DMS 273 treated with DMSO at 0.1 percent for 48 hours (cell line): Measurements from ENCODE around the gene PRAMEF7.
"Not testable (repeated sequence)": the region's sequence is repeated elsewhere in the genome, so short reads cannot be mapped to it uniquely, and the experiment has no call there.

Experiments
- DNase-seq: peaks from one replicate; lab custom pipeline; 2025; lab: John Stamatoyannopoulos, UW

The PRAMEF7 gene

DNA sequence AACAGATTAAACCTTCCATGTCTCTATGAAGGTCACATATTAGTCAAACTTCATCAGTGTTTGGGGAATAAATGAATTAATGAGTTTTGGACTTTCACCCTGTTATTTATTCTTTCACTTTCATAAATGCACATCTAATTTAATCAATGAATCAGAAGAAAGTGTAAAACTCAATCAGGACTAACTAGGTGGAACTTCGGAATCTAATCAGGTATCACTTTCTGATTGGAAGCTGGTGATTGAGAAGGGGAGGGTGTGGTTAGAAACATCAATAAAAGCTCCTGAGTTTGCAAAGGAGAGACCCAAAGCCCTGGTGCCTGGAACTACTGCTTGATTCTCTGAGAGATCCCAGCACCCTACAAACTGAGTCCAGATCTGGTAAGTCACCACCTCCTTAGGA lies at the start of gene PRAMEF7:
Gene PRAMEF7, plus strand, starts transcription at position 301 of the 400 bp plus-strand sequence. CDS start 1,083 bp downstream, outside the sequence.
- not testable (repeated sequence) for DNase-seq

DNA sequence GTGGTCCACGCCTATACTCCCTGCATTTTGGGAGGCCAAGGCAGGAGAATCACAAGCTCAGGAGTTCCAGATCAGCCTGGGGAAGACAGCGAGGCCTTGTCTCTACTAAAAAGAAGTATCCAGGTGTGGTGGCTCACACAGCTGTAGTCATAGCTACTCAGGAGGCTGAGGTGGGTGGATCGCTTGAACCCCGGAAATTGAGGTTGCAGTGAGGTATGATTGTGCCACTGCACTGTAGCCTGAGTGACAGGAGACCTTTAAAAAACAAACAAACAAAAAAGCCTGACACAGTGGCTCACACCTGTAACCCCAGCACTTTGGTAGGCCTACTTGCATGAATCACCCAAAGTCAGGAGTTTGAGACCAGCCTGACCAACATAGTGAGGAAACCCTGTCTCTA lies 38.0 kb upstream of the PRAMEF7 start:
- DNase-seq, result not testable (repeated sequence)

DNA sequence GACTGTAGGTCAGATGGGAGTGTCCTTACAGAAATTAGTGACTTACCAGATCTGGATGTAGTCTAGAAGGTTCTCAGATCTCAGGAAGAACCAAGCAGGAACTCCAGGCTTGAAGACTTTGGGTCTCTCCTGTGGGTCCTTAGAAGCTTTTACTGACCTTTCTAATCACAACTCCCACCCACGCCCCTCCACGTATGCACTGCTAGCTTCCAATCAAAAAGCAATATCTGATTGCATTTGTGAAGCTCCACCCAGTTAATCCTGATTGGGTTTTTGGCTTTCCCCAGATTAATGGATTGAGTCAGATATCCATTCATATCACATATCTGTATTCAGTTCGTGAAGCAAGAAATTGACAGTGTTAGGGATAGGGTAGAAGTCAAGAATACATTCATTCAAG lies 30.3 kb upstream of the PRAMEF7 start, which contains the start of gene PRAMEF4:
Gene PRAMEF4, minus strand, starts transcription at position 101 of the 400 bp plus-strand sequence. CDS start 2,807 bp downstream, outside the sequence.
- DNase-seq, result not testable (repeated sequence)

DNA sequence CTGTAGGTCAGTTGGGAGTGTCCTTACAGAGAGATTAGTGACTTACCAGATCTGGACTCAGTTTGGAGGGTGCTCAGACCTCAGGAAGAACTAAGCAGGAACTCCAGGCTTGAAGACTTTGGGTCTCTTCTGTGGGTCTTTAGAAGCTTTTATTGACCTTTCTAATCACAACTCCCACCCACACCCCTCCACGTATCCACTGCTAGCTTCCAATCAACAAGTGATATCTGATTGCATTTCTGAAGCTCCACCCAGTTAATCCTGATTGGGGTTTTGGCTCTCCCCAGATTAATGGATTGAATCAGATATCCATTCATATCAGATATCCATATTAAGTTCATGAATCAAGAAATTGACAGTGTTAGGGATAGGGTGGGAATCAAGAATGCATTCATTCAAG lies 18.2 kb upstream of the PRAMEF7 start, which contains the start of gene PRAMEF10:
Gene PRAMEF10, minus strand, starts transcription at position 101 of the 400 bp plus-strand sequence. CDS start 2,423 bp downstream, outside the sequence.
- DNase-seq, result not testable (repeated sequence)

DNA sequence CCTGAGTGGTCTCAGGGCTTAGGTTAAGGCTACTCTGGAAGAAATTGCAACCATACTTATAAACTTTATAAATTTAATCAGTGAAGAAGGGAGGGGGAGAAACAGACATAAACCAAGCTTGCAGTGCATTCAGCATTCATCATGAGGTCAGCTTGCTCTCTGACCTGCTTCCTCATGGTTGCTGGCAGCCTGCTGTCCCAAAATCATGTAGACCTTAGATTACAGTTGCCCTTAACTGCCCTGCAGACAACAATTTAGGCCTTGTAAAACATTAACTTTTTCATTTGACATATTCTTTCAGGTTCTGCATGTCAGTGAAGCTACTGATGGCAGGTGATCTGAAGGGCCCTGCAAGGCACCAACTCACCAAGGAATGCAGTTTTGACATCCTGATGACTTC lies 17.2 kb upstream of the PRAMEF7 start:
- not testable (repeated sequence) for DNase-seq

DNA sequence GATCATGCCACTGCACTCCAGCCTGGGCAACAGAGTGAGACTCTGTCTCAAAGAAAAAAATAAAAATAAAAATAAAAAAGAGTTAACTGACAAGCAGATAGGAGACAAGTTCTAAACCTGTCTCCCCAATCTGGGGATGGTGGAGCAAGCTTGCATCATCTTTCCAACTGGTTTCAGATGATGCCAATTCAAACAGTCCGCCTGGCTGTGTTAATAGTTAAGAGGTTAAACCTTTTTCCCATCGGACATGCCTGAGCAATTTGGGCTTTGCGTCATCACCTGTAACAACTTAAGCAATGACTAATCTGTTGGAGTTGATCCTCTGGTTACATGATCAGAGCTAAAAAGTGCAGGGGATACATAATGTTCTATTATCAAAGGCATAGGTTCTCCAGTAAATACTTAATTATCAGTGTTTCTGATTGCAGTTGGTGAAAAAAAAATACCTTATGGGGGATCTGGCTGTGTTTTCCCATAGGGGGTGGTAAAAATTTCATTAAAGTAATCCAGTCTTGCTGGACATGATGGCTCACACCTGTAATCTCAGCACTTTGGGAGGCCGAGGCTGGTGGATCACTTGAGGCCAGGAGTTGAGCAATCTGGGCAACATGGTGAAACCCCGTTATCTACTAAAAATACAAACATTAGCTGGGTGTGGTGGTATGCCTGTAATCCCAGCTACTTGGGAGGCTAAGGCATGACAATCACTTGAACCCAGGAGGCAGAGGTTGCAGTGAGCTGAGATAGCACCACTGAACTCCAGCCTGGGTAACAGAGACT lies 12.4 kb upstream of the PRAMEF7 start:
- DNase-seq, result not testable (repeated sequence)

DNA sequence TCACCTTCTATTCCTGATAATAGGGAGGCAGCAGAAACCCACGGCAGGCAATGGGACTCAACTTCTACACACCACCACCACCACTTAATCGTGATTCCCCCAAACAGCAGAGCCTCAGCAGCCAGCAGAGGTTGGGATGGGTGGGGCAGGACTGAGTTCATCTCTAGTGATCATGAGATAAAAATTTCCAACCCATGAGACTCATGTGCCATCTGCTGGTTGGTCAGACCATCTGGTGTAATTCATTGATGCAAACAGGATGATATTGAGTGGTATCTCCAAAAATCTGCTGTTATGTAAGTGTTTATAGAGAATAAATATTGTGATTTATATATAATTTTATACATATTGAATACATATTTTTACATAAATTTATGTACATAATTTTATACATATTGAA lies 5.3 kb downstream of the PRAMEF7 start:
- not testable (repeated sequence) for DNase-seq

DNA sequence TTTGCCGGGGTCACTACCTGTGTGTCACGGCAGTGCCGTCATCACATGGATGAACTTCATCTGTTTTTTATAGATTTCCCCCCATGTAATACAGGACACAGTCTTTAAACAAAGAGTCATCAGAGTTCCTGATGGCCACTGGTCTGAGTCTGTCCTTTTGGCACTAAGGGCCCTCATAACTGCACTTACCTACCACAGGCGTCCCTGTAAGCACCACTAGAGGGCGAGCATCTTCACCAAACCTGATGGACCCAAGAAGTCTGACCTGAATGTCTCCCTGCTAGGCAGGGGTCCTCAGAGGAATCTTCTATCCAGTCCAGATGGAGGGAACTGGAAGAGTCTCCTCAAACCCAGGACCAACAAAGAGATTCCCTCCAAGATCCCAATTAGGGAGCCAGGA lies 8.0 kb downstream of the PRAMEF7 start:
- not testable (repeated sequence) for DNase-seq

DNA sequence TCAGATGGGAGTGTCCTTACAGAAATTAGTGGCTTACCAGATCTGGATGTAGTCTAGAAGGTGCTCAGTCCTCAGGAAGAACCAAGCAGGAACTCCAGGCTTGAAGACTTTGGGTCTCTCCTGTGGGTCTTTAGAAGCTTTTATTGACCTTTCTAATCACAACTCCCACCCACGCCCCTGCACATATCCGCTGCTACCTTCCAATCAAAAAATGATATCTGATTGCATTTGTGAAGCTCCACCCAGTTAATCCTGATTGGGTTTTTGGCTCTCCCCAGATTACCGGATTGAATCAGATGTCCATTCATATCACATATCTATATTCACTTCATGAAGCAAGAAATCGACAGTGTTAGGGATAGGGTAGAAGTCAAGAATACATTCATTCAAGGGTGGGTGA lies 31.1 kb downstream of the PRAMEF7 start, which contains the start of gene PRAMEF6:
Gene PRAMEF6, minus strand, starts transcription at position 101 of the 400 bp plus-strand sequence. CDS start 5,062 bp downstream, outside the sequence.
- not testable (repeated sequence) for DNase-seq
